Natural killer cell (primary cell): ENCODE data around the gene ENTPD1. TPM values are rescaled to one million over a fixed set of nuclear protein-coding genes. Genes with fewer than 3 reads are reported as not detected.

Experiments
- ATAC-seq, 3 donors: fragments of 150-1000 bp in 2 of 3; fragments of 200-7000 bp in 1 of 3; cut with Tn5 transposase; 1 replicate in 1 of 3; 2 replicates in 2 of 3; pipeline ENCODE4 v1.10.0; 2021; ENCODE audit warnings: mild to moderate bottlenecking in 2 of 3, moderate library complexity in 2 of 3
- DNase-seq, 2 donors: peaks; one replicate each; pipeline versions ENCODE4 v3.0.0 to v3.0.0-alpha.2; 2013 to 2021; ENCODE audit warnings: mixed read lengths in 1 of 2
- H3K27ac ChIP-seq: one replicate; pipeline ENCODE4 v1.5.1; 2013; ENCODE audit warnings: mild to moderate bottlenecking, low read length
- H3K27me3 ChIP-seq: one replicate; pipeline ENCODE4 v1.6.1; 2013; ENCODE audit warnings: low read length; ENCODE audit not compliant: control insufficient read depth, insufficient read depth
- H3K36me3 ChIP-seq: one replicate; pipeline ENCODE4 v1.6.1; 2013; ENCODE audit warnings: low read length; ENCODE audit not compliant: control insufficient read depth, insufficient read depth
- H3K4me1 ChIP-seq: one replicate; pipeline ENCODE4 v1.6.1; 2013; ENCODE audit warnings: low read length; ENCODE audit not compliant: control insufficient read depth, insufficient read depth
- H3K4me3 ChIP-seq: one replicate; pipeline ENCODE4 v1.5.1; 2013; ENCODE audit warnings: low read length
- H3K9me3 ChIP-seq: one replicate; pipeline ENCODE4 v1.6.1; 2013; ENCODE audit warnings: low read length; ENCODE audit not compliant: control insufficient read depth, insufficient read depth
- H3K27ac Mint-ChIP-seq, 2 donors: one replicate each; pipeline ENCODE4 v1.8.0; 2022; ENCODE audit warnings: mild to moderate bottlenecking in 2 of 2, mixed read lengths in 2 of 2, moderate library complexity in 1 of 2
- H3K27me3 Mint-ChIP-seq, 2 donors: one replicate each; pipeline ENCODE4 v1.8.0; 2022; ENCODE audit warnings: low read depth in 2 of 2, mixed read lengths in 2 of 2
- H3K36me3 Mint-ChIP-seq: one replicate; pipeline ENCODE4 v1.8.0; 2022; ENCODE audit warnings: mixed read lengths
- H3K4me1 Mint-ChIP-seq, 2 donors: one replicate each; pipeline ENCODE4 v1.8.0; 2022; ENCODE audit warnings: mixed read lengths in 2 of 2
- H3K4me3 Mint-ChIP-seq: one replicate; pipeline ENCODE4 v1.8.0; 2022; ENCODE audit warnings: mild to moderate bottlenecking, moderate library complexity, mixed read lengths
- H3K9me3 Mint-ChIP-seq, 2 donors: one replicate each; pipeline ENCODE4 v1.8.0; 2022; ENCODE audit warnings: mixed read lengths in 2 of 2
- WGBS: methylation state at CpG from one replicate; pipeline ENCODE4 v1.1.7; 2013; ENCODE audit warnings: missing lambda C conversion rate; ENCODE audit not compliant: insufficient coverage; 5-methylcytosine and 5-hydroxymethylcytosine counted together
- intact Hi-C: fragments of 100-400 bp; cut with micrococcal nuclease; formaldehyde crosslinking; loops from one replicate; pipeline ENCODE4 v1.14.2; 2022
- total RNA-seq, 4 donors: library from RNA; stranded (reverse); fragments of 120-200 nt in 1 of 4; gene quantifications; one replicate each; pipeline versions ENCODE4 v1.2.3 to v1.2.4, GENCODE V29; 2013 to 2022
- TF ChIP-seq, protein P1 (sequence below): fragments of 200-600 bp; IDR thresholded peaks from one replicate; pipeline ENCODE4 v1.8.0; 2022; ENCODE audit warnings: antibody characterized with exemption

ENTPD1 gene
- total RNA-seq, 3 donors from 2014 or later (not counting 1 experiment from before 2014, with no cell fraction given): 1.3 to 6.2 (median 3.1) TPM

DNA sequence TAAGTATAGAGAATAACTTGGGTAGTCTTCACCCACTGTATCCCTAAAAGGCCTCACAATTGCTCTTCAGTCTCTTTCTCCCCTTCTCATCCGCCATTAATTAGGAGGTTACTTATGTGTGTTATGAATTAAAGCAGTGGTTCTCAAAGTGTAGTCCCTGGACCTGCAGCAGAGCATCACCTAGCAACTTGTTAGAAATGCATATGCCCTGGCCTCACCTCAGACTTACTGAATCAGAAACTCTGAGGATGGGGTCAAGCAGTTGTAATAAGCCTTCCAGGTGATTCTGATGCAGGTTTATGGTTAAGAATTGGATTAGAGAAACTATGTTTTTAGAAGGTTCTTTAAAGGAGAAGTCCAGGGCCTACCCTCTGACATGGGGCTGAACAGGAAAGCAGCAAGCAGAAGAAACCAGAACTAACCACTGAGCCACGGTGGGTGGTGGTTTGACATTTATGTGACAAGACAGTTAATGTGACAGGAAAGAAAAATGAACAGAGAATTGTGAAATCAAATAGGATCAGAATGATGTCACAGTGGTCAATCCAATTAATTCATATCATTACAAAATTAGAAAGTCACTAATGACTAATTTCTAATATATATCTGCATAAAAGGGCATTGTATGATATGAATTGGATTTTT lies 37.6 kb downstream of the ENTPD1 start:
- Mint-ChIP-seq H3K27me3 (no peaks in the 10 kb centered on the region), H3K27ac (peak overlapping the region in 1 of 2 donors; percentile 44), H3K4me1 (peaks cover 0 to 7% of the 10 kb centered on the region in 2 donors), H3K9me3 (no peaks in the 10 kb centered on the region), H3K4me3 (no peak overlapping the region), H3K36me3 (no peaks in the 10 kb centered on the region)
- Histone ChIP-seq H3K4me3 (no peak overlapping the region), H3K27me3 (no peaks in the 10 kb centered on the region), H3K36me3 (no peaks in the 10 kb centered on the region), H3K9me3 (no peaks in the 10 kb centered on the region), H3K4me1 (peaks cover 14% of the 10 kb centered on the region), H3K27ac (peak overlapping the region; percentile 82)
- DNase-seq (peak in 1 of 2 donors; percentile 33), ATAC-seq (peak; percentile 50 to 70 (median 63))
- TF ChIP-seq, protein P1, sequence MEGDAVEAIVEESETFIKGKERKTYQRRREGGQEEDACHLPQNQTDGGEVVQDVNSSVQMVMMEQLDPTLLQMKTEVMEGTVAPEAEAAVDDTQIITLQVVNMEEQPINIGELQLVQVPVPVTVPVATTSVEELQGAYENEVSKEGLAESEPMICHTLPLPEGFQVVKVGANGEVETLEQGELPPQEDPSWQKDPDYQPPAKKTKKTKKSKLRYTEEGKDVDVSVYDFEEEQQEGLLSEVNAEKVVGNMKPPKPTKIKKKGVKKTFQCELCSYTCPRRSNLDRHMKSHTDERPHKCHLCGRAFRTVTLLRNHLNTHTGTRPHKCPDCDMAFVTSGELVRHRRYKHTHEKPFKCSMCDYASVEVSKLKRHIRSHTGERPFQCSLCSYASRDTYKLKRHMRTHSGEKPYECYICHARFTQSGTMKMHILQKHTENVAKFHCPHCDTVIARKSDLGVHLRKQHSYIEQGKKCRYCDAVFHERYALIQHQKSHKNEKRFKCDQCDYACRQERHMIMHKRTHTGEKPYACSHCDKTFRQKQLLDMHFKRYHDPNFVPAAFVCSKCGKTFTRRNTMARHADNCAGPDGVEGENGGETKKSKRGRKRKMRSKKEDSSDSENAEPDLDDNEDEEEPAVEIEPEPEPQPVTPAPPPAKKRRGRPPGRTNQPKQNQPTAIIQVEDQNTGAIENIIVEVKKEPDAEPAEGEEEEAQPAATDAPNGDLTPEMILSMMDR: no peak
- WGBS: 0% methylated on average over 1 of the region's 2 CpGs
- intact Hi-C loops: no loop called here

DNA sequence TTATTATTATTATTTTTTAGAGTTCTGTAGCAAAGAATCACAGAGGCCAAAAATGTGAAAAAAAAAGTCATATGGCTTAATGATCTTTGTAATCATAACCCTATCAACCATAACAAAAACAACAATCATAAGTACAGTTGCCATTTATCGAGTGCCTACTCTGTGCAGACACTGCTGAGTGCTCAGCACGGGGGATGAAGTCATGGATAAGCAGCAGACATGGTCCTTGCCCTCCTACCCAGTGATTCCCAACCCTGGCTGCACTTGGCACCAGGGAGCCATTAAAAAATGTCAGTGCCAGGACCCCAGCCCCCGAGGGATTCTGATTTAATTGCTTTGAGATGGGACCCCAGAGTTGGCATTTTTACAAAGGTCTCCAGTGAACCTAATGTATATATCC lies 38.2 kb downstream of the ENTPD1 start:
- Histone ChIP-seq H3K27me3 (no peaks in the 10 kb centered on the region), H3K36me3 (no peaks in the 10 kb centered on the region), H3K27ac (peak overlapping the region; percentile 59), H3K4me1 (peaks cover 14% of the 10 kb centered on the region), H3K9me3 (no peaks in the 10 kb centered on the region), H3K4me3 (no peak overlapping the region)
- H3K27me3 Mint-ChIP-seq: no peaks in the 10 kb centered on the region
- ATAC-seq (no peak), DNase-seq (no peak)
- TF ChIP-seq, protein P1: no peak
- intact Hi-C loops: no loop called here
- peak overlapping the region in 1 of 2 donors; percentile 7 for H3K27ac Mint-ChIP-seq
- H3K36me3 Mint-ChIP-seq: no peaks in the 10 kb centered on the region
- no peaks in the 10 kb centered on the region for H3K9me3 Mint-ChIP-seq
- 74% methylated on average over 3 of the region's 3 CpGs for WGBS
- peaks cover 0 to 7% of the 10 kb centered on the region in 2 donors for H3K4me1 Mint-ChIP-seq
- H3K4me3 Mint-ChIP-seq: no peak overlapping the region

DNA sequence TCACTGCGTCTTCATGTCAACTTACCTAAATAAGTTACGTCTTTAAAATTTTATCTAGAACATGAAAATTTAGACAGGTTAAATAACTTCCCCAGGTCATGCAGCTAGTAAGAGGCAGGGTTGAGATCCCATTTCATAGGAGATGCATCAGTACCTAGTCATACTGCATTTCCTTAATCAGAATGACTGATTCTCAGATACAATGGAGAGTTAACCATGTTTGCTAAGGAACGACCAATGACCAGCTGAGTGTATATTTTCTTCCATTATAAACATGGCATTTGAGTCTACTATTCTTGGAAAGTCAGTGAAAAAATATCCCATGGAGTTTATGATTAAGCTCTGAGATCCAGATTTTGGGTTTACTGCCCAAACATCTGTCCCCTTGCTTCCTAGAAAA lies 39.6 kb downstream of the ENTPD1 start:
- 92% methylated on average over 2 of the region's 3 CpGs for WGBS
- H3K4me3 Mint-ChIP-seq: no peak overlapping the region
- no peak for DNase-seq
- H3K27ac ChIP-seq: no peak overlapping the region
- no peak overlapping the region for H3K4me3 ChIP-seq
- intact Hi-C loops: no loop called here
- H3K27me3 Mint-ChIP-seq: no peaks in the 10 kb centered on the region
- peaks cover 0 to 7% of the 10 kb centered on the region in 2 donors for H3K4me1 Mint-ChIP-seq
- no peak for ATAC-seq
- H3K9me3 Mint-ChIP-seq: no peaks in the 10 kb centered on the region
- H3K4me1 ChIP-seq: peaks cover 14% of the 10 kb centered on the region
- no peak overlapping the region for H3K27ac Mint-ChIP-seq
- H3K27me3 ChIP-seq: no peaks in the 10 kb centered on the region
- H3K36me3 ChIP-seq: no peaks in the 10 kb centered on the region
- TF ChIP-seq, protein P1: no peak
- H3K36me3 Mint-ChIP-seq: no peaks in the 10 kb centered on the region
- H3K9me3 ChIP-seq: no peaks in the 10 kb centered on the region

DNA sequence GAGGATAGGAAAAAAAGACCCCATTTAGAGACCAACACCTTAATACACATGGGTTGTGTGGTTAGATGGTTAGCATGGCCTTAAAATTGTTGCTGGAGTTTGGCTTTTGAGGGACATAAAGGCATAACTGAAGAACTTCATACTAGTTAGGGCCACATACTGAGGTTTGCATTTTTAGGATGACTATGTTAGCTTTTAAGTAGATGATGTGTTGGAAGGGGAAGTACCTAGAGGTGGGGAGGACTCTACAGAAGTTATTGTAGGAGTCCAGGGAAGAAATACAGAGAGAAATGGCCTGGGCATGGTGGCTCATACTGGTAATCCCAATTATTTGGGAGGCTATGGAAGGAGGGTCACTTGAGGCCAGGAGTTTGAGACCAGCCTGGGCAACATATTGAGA lies 40.5 kb downstream of the ENTPD1 start:
- peaks cover 0 to 7% of the 10 kb centered on the region in 2 donors for H3K4me1 Mint-ChIP-seq
- H3K27ac ChIP-seq: no peak overlapping the region
- no peaks in the 10 kb centered on the region for H3K27me3 ChIP-seq
- no peaks in the 10 kb centered on the region for H3K9me3 ChIP-seq
- H3K4me1 ChIP-seq: peaks cover 14% of the 10 kb centered on the region
- no peaks in the 10 kb centered on the region for H3K9me3 Mint-ChIP-seq
- no peak overlapping the region for H3K4me3 Mint-ChIP-seq
- no peaks in the 10 kb centered on the region for H3K27me3 Mint-ChIP-seq
- DNase-seq: no peak
- no peaks in the 10 kb centered on the region for H3K36me3 Mint-ChIP-seq
- intact Hi-C loops: no loop called here
- ATAC-seq: no peak
- TF ChIP-seq, protein P1: no peak
- no peak overlapping the region for H3K27ac Mint-ChIP-seq
- no peaks in the 10 kb centered on the region for H3K36me3 ChIP-seq
- H3K4me3 ChIP-seq: no peak overlapping the region
